ENCODE data around the gene CCL13. TPM values are rescaled to one million over a fixed set of nuclear protein-coding genes. Genes with fewer than 3 reads are reported as not detected.
"Not testable (repeated sequence)": the region's sequence is repeated elsewhere in the genome, so short reads cannot be mapped to it uniquely, and the experiment has no call there.

Gene CCL13
- total RNA-seq: not detected

- CTCF ChIA-PET: interaction anchor here (0.6 to 4.3 kb wide), 2 partner anchors 48 to 156 kb away, joined by 3 to 24 read pairs; no protein-coding TSS in a partner anchor
- H3K27ac Mint-ChIP-seq: no peak within 1 kb of the TSS
- no peaks in the 10 kb centered on the region for H3K36me3 Mint-ChIP-seq (ENCODE audit: low read depth)
- peaks cover 10% of the 10 kb centered on the region for H3K27me3 Mint-ChIP-seq (ENCODE audit: low read depth)
- peaks cover 4% of the 10 kb centered on the region for H3K9me3 Mint-ChIP-seq
- intact Hi-C loops (cut with micrococcal nuclease): no loop called here
- no peak within 1 kb of the TSS for H3K4me3 Mint-ChIP-seq
- H3K4me1 Mint-ChIP-seq (ENCODE audit: low read depth): no peaks in the 10 kb centered on the region
- no peak for DNase-seq
These were observed at the start of gene CCL13 for GRCh38 chr17:34356194-34356593. Gene CCL13 (plus strand): TSS chr17:34356480. CDS start chr17:34356527, 47 bp downstream.

DNA sequence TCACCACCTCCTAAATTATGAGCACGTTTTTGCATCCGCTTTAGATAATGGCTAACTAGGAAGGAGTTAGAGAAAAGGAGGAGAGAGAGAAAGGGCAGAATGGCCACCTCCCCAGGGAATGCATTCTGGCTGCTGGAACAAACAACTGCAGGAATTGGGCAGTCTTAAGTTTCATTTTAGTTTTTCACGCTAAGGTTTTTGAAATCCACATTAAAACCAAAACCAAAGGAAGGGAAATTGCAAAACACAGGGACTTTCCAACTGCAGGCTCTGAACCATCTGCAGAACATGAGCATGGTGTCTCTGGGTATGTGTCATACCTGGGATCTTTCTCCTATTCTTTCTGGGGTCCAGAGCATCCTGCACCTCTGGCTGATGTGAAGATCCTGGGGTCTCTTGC lies 49.2 kb upstream of the CCL13 start:
- Mint-ChIP-seq H3K4me1 (ENCODE audit: low read depth) (peaks cover 2% of the 10 kb centered on the region), H3K27ac (no peak overlapping the region), H3K4me3 (no peak overlapping the region), H3K36me3 (ENCODE audit: low read depth) (no peaks in the 10 kb centered on the region), H3K27me3 (ENCODE audit: low read depth) (peaks cover 7% of the 10 kb centered on the region), H3K9me3 (no peaks in the 10 kb centered on the region)
- peak; percentile 7 for DNase-seq
- CTCF ChIA-PET: interaction anchor here (0.6 to 1.4 kb wide), 3 partner anchors 43 to 54 kb away, joined by 3 to 5 read pairs (median 3); no protein-coding TSS in a partner anchor
- intact Hi-C loops (cut with micrococcal nuclease): loop anchor here (2.0 kb wide), 1 partner anchor 106 kb away; no protein-coding TSS in a partner anchor

DNA sequence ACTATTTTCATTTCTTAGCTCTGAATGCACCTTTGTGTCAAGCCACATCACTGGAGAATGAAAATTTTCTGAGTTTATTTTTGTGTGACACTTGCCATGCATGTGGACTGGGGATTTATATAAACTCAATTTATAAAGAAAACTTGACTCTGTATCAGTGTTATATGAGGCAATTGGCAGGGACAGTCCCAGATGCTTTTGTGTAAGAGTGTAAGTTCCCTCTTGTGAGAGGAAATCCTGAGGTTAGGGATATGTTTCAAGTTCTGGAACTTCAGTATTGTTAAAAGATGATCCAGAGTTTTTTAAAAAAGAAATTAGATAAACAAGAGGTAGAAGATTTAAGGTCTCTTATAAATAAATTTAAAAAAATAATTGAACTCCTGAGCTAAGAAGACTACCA lies 47.9 kb upstream of the CCL13 start:
- H3K36me3 Mint-ChIP-seq (ENCODE audit: low read depth): no peaks in the 10 kb centered on the region
- CTCF ChIA-PET: interaction anchor here (1.0 to 1.4 kb wide), 2 partner anchors 42 to 54 kb away, joined by 3 to 4 read pairs; no protein-coding TSS in a partner anchor
- intact Hi-C loops (cut with micrococcal nuclease): no loop called here

GRCh38 chr17:34311291-34311690 lies 45.0 kb upstream of the CCL13 start:
- Mint-ChIP-seq H3K4me1 (ENCODE audit: low read depth) (peaks cover 2% of the 10 kb centered on the region), H3K4me3 (no peak overlapping the region), H3K27ac (no peak overlapping the region), H3K9me3 (no peaks in the 10 kb centered on the region), H3K27me3 (ENCODE audit: low read depth) (peaks cover 18% of the 10 kb centered on the region), H3K36me3 (ENCODE audit: low read depth) (no peaks in the 10 kb centered on the region)
- CTCF ChIA-PET: interaction anchor here (2.2 kb wide), 1 partner anchor 50 kb away, joined by 8 read pairs; no protein-coding TSS in a partner anchor
- DNase-seq: no peak
- intact Hi-C loops (cut with micrococcal nuclease): no loop called here

More for the DNA sequence above, 47.9 kb upstream of the CCL13 start:
- no peak overlapping the region for H3K4me3 Mint-ChIP-seq
- no peak for DNase-seq
- no peaks in the 10 kb centered on the region for H3K9me3 Mint-ChIP-seq
- peaks cover 2% of the 10 kb centered on the region for H3K4me1 Mint-ChIP-seq (ENCODE audit: low read depth)
- H3K27ac Mint-ChIP-seq: no peak overlapping the region
- peaks cover 8% of the 10 kb centered on the region for H3K27me3 Mint-ChIP-seq (ENCODE audit: low read depth)

- H3K36me3 Mint-ChIP-seq (ENCODE audit: low read depth): no peaks in the 10 kb centered on the region
- H3K4me1 Mint-ChIP-seq (ENCODE audit: low read depth): no peaks in the 10 kb centered on the region
- no peak for DNase-seq
- no peak overlapping the region for H3K27ac Mint-ChIP-seq
- H3K27me3 Mint-ChIP-seq (ENCODE audit: low read depth): peaks cover 18% of the 10 kb centered on the region
- H3K4me3 Mint-ChIP-seq: no peak overlapping the region
- CTCF ChIA-PET: interaction anchor here (2.2 kb wide), 1 partner anchor 50 kb away, joined by 8 read pairs; no protein-coding TSS in a partner anchor
- intact Hi-C loops (cut with micrococcal nuclease): no loop called here
- no peaks in the 10 kb centered on the region for H3K9me3 Mint-ChIP-seq
These were observed 44.2 kb upstream of the CCL13 start for GRCh38 chr17:34312080-34312479.

DNA sequence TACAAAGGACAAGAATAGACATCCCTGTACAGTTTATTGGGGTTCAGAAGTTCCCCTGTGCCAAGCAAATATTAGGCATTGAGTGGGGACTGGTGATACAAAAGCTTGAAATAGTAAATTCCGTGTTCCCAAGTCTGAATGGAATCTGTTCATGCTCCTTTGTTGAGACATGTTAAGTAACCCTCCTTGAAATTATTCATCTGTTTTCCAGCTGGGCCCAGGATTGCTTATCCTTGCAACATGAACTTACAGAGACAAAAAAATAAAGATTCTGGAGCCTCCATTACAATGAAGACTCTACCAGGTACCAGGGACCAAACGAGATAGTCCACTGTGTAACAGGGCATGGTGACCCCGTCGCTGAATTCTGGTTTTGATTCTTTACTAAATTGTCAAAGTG lies 43.1 kb upstream of the CCL13 start:
- no peaks in the 10 kb centered on the region for H3K9me3 Mint-ChIP-seq

DNA sequence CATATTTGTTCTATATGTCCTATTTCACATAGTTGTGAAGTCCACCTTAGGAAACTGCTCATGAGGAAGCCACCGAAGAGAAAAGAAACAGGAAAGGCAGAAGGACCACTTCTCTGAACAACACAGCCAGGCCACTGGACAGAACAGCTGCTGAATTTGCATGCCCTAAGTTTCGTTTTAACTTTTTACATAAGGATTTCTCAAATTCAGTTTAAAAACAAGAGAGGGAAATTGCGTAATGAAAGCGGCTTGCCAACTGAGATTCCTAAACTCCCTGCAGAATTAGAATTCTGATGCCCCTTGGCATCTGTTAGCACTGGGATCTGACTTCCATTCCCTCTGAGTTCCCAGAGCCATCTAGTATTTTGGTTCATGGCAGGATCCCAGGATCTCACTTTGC lies 42.0 kb upstream of the CCL13 start:
- intact Hi-C loops (cut with micrococcal nuclease): no loop called here
- Mint-ChIP-seq H3K27me3 (ENCODE audit: low read depth) (peaks cover 18% of the 10 kb centered on the region), H3K27ac (no peak overlapping the region), H3K9me3 (no peaks in the 10 kb centered on the region), H3K4me3 (no peak overlapping the region), H3K4me1 (ENCODE audit: low read depth) (no peaks in the 10 kb centered on the region), H3K36me3 (ENCODE audit: low read depth) (no peaks in the 10 kb centered on the region)
- CTCF ChIA-PET: no interaction called here
- DNase-seq: no peak

More for the DNA sequence above, 43.1 kb upstream of the CCL13 start:
- Mint-ChIP-seq H3K27me3 (ENCODE audit: low read depth) (peaks cover 18% of the 10 kb centered on the region), H3K4me3 (no peak overlapping the region), H3K36me3 (ENCODE audit: low read depth) (no peaks in the 10 kb centered on the region), H3K27ac (no peak overlapping the region), H3K4me1 (ENCODE audit: low read depth) (no peaks in the 10 kb centered on the region)
- CTCF ChIA-PET: no interaction called here
- no peak for DNase-seq
- intact Hi-C loops (cut with micrococcal nuclease): no loop called here

DNA sequence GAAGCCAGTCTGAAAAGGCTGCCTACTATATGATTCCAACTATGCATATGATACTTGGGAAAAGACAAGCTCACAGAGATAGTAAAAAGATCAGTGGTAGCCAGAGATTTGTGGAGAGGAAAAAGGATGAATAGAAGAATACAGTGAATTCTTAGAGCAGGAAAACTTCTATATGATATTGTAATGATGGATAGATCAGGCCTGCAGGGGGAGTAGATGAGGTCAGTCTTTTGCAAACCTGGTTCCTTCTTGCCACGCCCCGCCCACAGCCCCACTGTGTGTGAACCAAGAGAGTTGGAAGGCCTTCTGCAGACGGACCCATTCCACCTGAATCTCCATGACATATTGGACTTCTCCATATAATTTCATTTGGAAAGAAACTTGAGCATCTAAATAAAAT lies 37.8 kb upstream of the CCL13 start:
- Mint-ChIP-seq H3K4me1 (ENCODE audit: low read depth) (no peaks in the 10 kb centered on the region), H3K27ac (no peak overlapping the region), H3K27me3 (ENCODE audit: low read depth) (peaks cover 10% of the 10 kb centered on the region), H3K9me3 (no peaks in the 10 kb centered on the region), H3K4me3 (no peak overlapping the region), H3K36me3 (ENCODE audit: low read depth) (no peaks in the 10 kb centered on the region)
- peak; percentile 5 for DNase-seq
- intact Hi-C loops (cut with micrococcal nuclease): no loop called here
- CTCF ChIA-PET: no interaction called here

- H3K27ac Mint-ChIP-seq: no peak within 1 kb of the TSS
- CTCF ChIA-PET: no interaction called here
- H3K4me3 Mint-ChIP-seq: no peak within 1 kb of the TSS
- DNase-seq: no peak
- H3K4me1 Mint-ChIP-seq (ENCODE audit: low read depth): no peaks in the 10 kb centered on the region
- H3K9me3 Mint-ChIP-seq: no peaks in the 10 kb centered on the region
- peaks cover 7% of the 10 kb centered on the region for H3K27me3 Mint-ChIP-seq (ENCODE audit: low read depth)
- H3K36me3 Mint-ChIP-seq (ENCODE audit: low read depth): no peaks in the 10 kb centered on the region
- intact Hi-C loops (cut with micrococcal nuclease): no loop called here
These were observed 37.2 kb upstream of the CCL13 start, which contains the start of gene CCL8 for GRCh38 chr17:34319039-34319483. Gene CCL8 (plus strand): TSS chr17:34319435. CDS start chr17:34319502, 67 bp downstream.

DNA sequence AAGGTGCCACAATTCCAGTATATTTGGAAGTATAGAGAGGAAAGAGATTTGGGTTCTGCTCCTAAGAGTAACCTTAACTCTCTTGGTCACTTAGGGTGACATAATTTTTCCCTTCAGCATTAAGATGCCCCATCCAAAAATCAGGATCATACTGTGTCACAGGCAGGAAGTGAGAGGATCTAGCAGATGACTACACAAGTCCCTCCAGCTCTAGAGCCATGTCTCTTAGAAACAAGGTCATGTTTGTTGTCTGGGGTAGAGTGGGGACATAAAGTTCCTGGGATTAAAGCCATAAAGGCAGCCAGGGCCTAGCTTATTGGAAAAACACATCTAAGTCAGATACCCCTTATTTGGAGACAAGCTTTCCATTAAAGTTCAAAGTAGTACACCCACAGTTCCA lies 34.3 kb upstream of the CCL13 start:
- no peak for DNase-seq
- Mint-ChIP-seq H3K4me3 (no peak overlapping the region), H3K9me3 (peaks cover 8% of the 10 kb centered on the region), H3K27me3 (ENCODE audit: low read depth) (peaks cover 11% of the 10 kb centered on the region), H3K4me1 (ENCODE audit: low read depth) (no peaks in the 10 kb centered on the region), H3K36me3 (ENCODE audit: low read depth) (no peaks in the 10 kb centered on the region), H3K27ac (no peak overlapping the region)
- CTCF ChIA-PET: interaction anchor here (0.9 to 1.8 kb wide), 2 partner anchors 40 to 121 kb away, joined by 3 to 11 read pairs; no protein-coding TSS in a partner anchor
- intact Hi-C loops (cut with micrococcal nuclease): no loop called here

DNA sequence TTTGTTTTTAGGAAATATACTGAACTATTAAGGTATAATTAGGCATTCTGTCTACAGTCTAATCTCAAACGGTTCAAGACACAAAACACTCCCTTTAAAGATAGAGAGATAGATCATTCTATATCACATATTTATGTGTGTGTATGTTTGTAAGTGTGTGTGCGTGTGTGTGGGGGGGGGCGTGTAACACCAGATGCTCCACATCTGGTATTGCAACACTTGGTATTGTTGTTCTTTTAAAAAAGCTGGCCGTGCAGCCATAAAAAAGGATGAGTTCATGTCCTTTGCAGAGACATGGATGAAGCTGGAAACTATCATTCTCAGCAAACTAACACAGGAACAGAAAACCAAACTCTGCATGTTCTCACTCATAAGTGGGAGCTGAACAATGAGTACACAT lies 28.7 kb upstream of the CCL13 start:
- peaks cover 21% of the 10 kb centered on the region for H3K27me3 Mint-ChIP-seq (ENCODE audit: low read depth)

DNA sequence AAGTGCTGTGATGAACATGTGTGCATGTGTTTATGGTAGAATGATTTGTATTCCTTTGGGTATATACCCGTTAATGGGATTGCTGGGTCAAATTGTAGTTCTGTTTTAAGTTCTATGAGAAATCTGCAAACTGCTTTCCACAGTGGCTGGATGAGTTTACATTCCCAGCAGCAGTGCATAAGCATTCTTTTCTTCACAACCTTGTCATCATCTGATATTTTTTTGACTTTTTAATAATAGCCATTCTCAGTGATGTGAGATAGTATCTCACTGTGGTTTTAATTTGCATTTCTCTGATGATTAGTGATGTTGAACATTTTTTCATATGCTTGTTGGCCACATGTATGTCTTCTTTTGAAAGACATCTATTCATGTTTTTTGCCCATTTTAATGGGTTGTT lies 18.6 kb upstream of the CCL13 start:
- intact Hi-C loops (cut with micrococcal nuclease): no loop called here
- Mint-ChIP-seq H3K27ac (no peak overlapping the region), H3K4me1 (ENCODE audit: low read depth) (no peaks in the 10 kb centered on the region), H3K36me3 (ENCODE audit: low read depth) (no peaks in the 10 kb centered on the region), H3K4me3 (no peak overlapping the region), H3K27me3 (ENCODE audit: low read depth) (peaks cover 30% of the 10 kb centered on the region), H3K9me3 (peaks cover 3% of the 10 kb centered on the region)
- CTCF ChIA-PET: no interaction called here
- DNase-seq: no peak

More for the DNA sequence above, 28.7 kb upstream of the CCL13 start:
- CTCF ChIA-PET: interaction anchor here (1.4 kb wide), 1 partner anchor 34 kb away, joined by 5 read pairs; no protein-coding TSS in a partner anchor
- H3K4me1 Mint-ChIP-seq (ENCODE audit: low read depth); H3K27ac Mint-ChIP-seq; H3K36me3 Mint-ChIP-seq (ENCODE audit: low read depth); intact Hi-C loops (cut with micrococcal nuclease); DNase-seq; H3K4me3 Mint-ChIP-seq; H3K9me3 Mint-ChIP-seq: not testable (repeated sequence)

- peaks cover 40% of the 10 kb centered on the region for H3K27me3 Mint-ChIP-seq (ENCODE audit: low read depth)
- H3K9me3 Mint-ChIP-seq: peaks cover 3% of the 10 kb centered on the region
- H3K36me3 Mint-ChIP-seq (ENCODE audit: low read depth): no peaks in the 10 kb centered on the region
These were observed 17.0 kb upstream of the CCL13 start for GRCh38 chr17:34339138-34339770.

More at GRCh38 chr17:34339138-34339770, 17.0 kb upstream of the CCL13 start:
- CTCF ChIA-PET: no interaction called here
- no peak for DNase-seq
- Mint-ChIP-seq H3K4me1 (ENCODE audit: low read depth) (no peaks in the 10 kb centered on the region), H3K27ac (no peak overlapping the region), H3K4me3 (no peak overlapping the region)
- intact Hi-C loops (cut with micrococcal nuclease): no loop called here

All from activated naive CD4-positive, alpha-beta T cell treated with anti-CD3 and anti-CD28 coated beads for 36 hours (primary cell).